Breast epithelium (tissue), 3 donors: ENCODE data around the gene CLASP2.

Experiments used
- CTCF ChIP-seq, 3 donors: fragments of 450-650 bp; IDR thresholded peaks; one replicate each; pipeline ENCODE4 v1.5.1; 2016 to 2017; ENCODE audit warnings: antibody characterized with exemption in 3 of 3, mild to moderate bottlenecking in 3 of 3, moderate library complexity in 3 of 3
- POLR2A ChIP-seq: fragments of 450-650 bp; IDR thresholded peaks from one replicate; pipeline ENCODE4 v1.6.1; 2016; ENCODE audit warnings: antibody characterized with exemption, mild to moderate bottlenecking, moderate library complexity
- POLR2AphosphoS5 ChIP-seq, 3 donors: sonication (generic); formaldehyde crosslinking; IDR thresholded peaks; one replicate each; pipeline ENCODE4 v1.6.1; 2017; ENCODE audit warnings: antibody characterized with exemption in 3 of 3

- no peak for TF ChIP-seq CTCF (IDR thresholded peaks at IDR 0.05)
- TF ChIP-seq POLR2A, result no peak
- TF ChIP-seq POLR2AphosphoS5 (IDR thresholded peaks at IDR 0.05), result no peak
Observed at GRCh38 chr3:33678073-33678472, 40.0 kb downstream of the CLASP2 start.
